Neural progenitor cell (in vitro differentiated cells): ENCODE results near the gene DOCK4. TPM values are rescaled to one million over a fixed set of nuclear protein-coding genes. Genes with fewer than 3 reads are reported as not detected.
A peak's percentile ranks its signal among the peaks of the same experiment; 100 is the strongest.

Experiments
- DNase-seq: peaks from one replicate; pipeline ENCODE4 v3.0.0-alpha.2; 2016; ENCODE audit warnings: low spot score
- H2AFZ ChIP-seq: fragments of 200-600 bp; sonication (generic); replicated peaks from 2 replicates; pipeline ENCODE4 v1.6.1; 2016; ENCODE audit warnings: antibody characterized with exemption
- H3F3A ChIP-seq: fragments of 200-600 bp; sonication (generic); 2 replicates; pipeline ENCODE4 v1.6.1; 2016; ENCODE audit warnings: antibody characterized with exemption, low read depth
- H3K27ac ChIP-seq: fragments of 200-600 bp; sonication (generic); 2 replicates; pipeline ENCODE4 v1.5.1; 2016; ENCODE audit warnings: mild to moderate bottlenecking
- H3K27me3 ChIP-seq: fragments of 200-600 bp; sonication (generic); 2 replicates; pipeline ENCODE4 v1.6.1; 2016; ENCODE audit warnings: mild to moderate bottlenecking, moderate library complexity
- H3K36me3 ChIP-seq: fragments of 200-600 bp; sonication (generic); 2 replicates; pipeline ENCODE4 v1.5.1; 2016
- H3K4me1 ChIP-seq: fragments of 200-600 bp; sonication (generic); 2 replicates; pipeline ENCODE4 v1.6.1; 2016; ENCODE audit warnings: mixed run types
- H3K4me2 ChIP-seq: fragments of 200-600 bp; sonication (generic); 2 replicates; pipeline ENCODE4 v1.6.1; 2016
- H3K4me3 ChIP-seq: fragments of 200-600 bp; sonication (generic); 2 replicates; pipeline ENCODE4 v1.5.1; 2016
- H3K79me2 ChIP-seq: fragments of 200-600 bp; sonication (generic); 2 replicates; pipeline ENCODE4 v1.6.1; 2016; ENCODE audit warnings: low read depth
- H3K9ac ChIP-seq: fragments of 200-600 bp; sonication (generic); 2 replicates; pipeline ENCODE4 v1.6.1; 2016
- H3K9me3 ChIP-seq: fragments of 200-600 bp; sonication (generic); 2 replicates; pipeline ENCODE4 v1.5.1; 2016; ENCODE audit warnings: low read depth
- H4K20me1 ChIP-seq: fragments of 200-600 bp; sonication (generic); 2 replicates; pipeline ENCODE4 v1.6.1; 2016; ENCODE audit warnings: low read depth
- H3K27ac Mint-ChIP-seq: 3 replicates; pipeline ENCODE4 v1.8.0; 2021; ENCODE audit warnings: mixed read lengths
- H3K27me3 Mint-ChIP-seq: 2 replicates; pipeline ENCODE4 v1.8.0; 2022; ENCODE audit warnings: low read depth, mild to moderate bottlenecking, inconsistent platforms, moderate library complexity, mixed read lengths; ENCODE audit not compliant: insufficient read depth
- H3K36me3 Mint-ChIP-seq: 3 replicates; pipeline ENCODE4 v1.8.0; 2021; ENCODE audit warnings: mixed read lengths
- H3K4me1 Mint-ChIP-seq: 3 replicates; pipeline ENCODE4 v1.8.0; 2021; ENCODE audit warnings: mixed read lengths
- H3K4me3 Mint-ChIP-seq: 3 replicates; pipeline ENCODE4 v1.8.0; 2021; ENCODE audit warnings: mild to moderate bottlenecking, moderate library complexity, mixed read lengths
- H3K9me3 Mint-ChIP-seq: 3 replicates; pipeline ENCODE4 v1.8.0; 2020; ENCODE audit warnings: mixed read lengths
- CTCF ChIP-seq: fragments of 200-600 bp; sonication (generic); IDR thresholded peaks from 2 replicates; pipeline ENCODE4 v1.5.1; 2017; ENCODE audit warnings: antibody characterized with exemption, mild to moderate bottlenecking
- EZH2 ChIP-seq: fragments of 200-600 bp; sonication (generic); IDR thresholded peaks from 2 replicates; pipeline ENCODE4 v1.6.1; 2017; ENCODE audit warnings: antibody characterized with exemption, mild to moderate bottlenecking, moderate library complexity
- EZH2phosphoT487 ChIP-seq: fragments of 200-600 bp; sonication (generic); IDR thresholded peaks from 2 replicates; pipeline ENCODE4 v1.6.1; 2017; ENCODE audit warnings: antibody characterized with exemption
- total RNA-seq: library from RNA; depleted of rRNA; stranded (reverse); fragments of >200 nt; gene quantifications from 2 replicates; pipeline ENCODE4 v1.2.3, GENCODE V29; 2015; ENCODE audit warnings: low replicate concordance

Gene DOCK4
- total RNA-seq, 1 donor from 2014 or later = 11.4 TPM

- H3K27ac Mint-ChIP-seq = no peak overlapping the region
Measured at GRCh38 chr7:112202816-112203215, 3.4 kb downstream of the DOCK4 start.

GRCh38 chr7:112201839-112202238, 4.4 kb downstream of the DOCK4 start:
- H3K4me1 Mint-ChIP-seq = peaks cover 20% of the 10 kb centered on the region
- Histone ChIP-seq H3K27ac (no peak overlapping the region), H3K9me3 (no peaks in the 10 kb centered on the region), H3K79me2 (peaks cover 35% of the 10 kb centered on the region), H3K4me3 (no peak overlapping the region), H2AFZ (no peak overlapping the region), H3K4me1 (peaks cover 15% of the 10 kb centered on the region), H3K9ac (no peak overlapping the region), H3K4me2 (no peak overlapping the region), H3K36me3 (no peaks in the 10 kb centered on the region), H4K20me1 (peaks cover 7% of the 10 kb centered on the region), H3K27me3 (peaks cover 8% of the 10 kb centered on the region), H3F3A (peaks cover 19% of the 10 kb centered on the region)
- H3K27ac Mint-ChIP-seq = no peak overlapping the region
- no peak for DNase-seq
- H3K36me3 Mint-ChIP-seq = no peaks in the 10 kb centered on the region
- TF ChIP-seq EZH2 (no peak), EZH2phosphoT487 (no peak), CTCF (no peak)
- H3K9me3 Mint-ChIP-seq = no peaks in the 10 kb centered on the region
- H3K27me3 Mint-ChIP-seq = peaks cover 4% of the 10 kb centered on the region
- no peak overlapping the region for H3K4me3 Mint-ChIP-seq

More at GRCh38 chr7:112202816-112203215, 3.4 kb downstream of the DOCK4 start:
- H3K36me3 ChIP-seq = no peaks in the 10 kb centered on the region
- no peak overlapping the region for H3K4me3 ChIP-seq
- peaks cover 29% of the 10 kb centered on the region for H3K4me1 Mint-ChIP-seq
- H3K27me3 Mint-ChIP-seq = peaks cover 4% of the 10 kb centered on the region
- TF ChIP-seq EZH2phosphoT487 = no peak
- no peak for TF ChIP-seq EZH2
- no peak for TF ChIP-seq CTCF
- no peaks in the 10 kb centered on the region for H3K36me3 Mint-ChIP-seq
- H3K4me1 ChIP-seq = peaks cover 15% of the 10 kb centered on the region
- no peak overlapping the region for H3K27ac ChIP-seq
- peaks cover 8% of the 10 kb centered on the region for H3K27me3 ChIP-seq
- no peak for DNase-seq
- peaks cover 19% of the 10 kb centered on the region for H3F3A ChIP-seq
- H4K20me1 ChIP-seq = peaks cover 7% of the 10 kb centered on the region
- peak overlapping the region; percentile 39 for H3K4me3 Mint-ChIP-seq
- peaks cover 45% of the 10 kb centered on the region for H3K79me2 ChIP-seq
- H3K4me2 ChIP-seq = no peak overlapping the region
- H3K9me3 ChIP-seq = no peaks in the 10 kb centered on the region
- no peak overlapping the region for H2AFZ ChIP-seq
- no peaks in the 10 kb centered on the region for H3K9me3 Mint-ChIP-seq
- no peak overlapping the region for H3K9ac ChIP-seq

GRCh38 chr7:112201411-112201810, 4.8 kb downstream of the DOCK4 start:
- peaks cover 34% of the 10 kb centered on the region for H3K79me2 ChIP-seq
- no peak overlapping the region for H3K27ac Mint-ChIP-seq
- DNase-seq = no peak

More at GRCh38 chr7:112201411-112201810, 4.8 kb downstream of the DOCK4 start:
- Mint-ChIP-seq H3K4me3 (no peak overlapping the region), H3K4me1 (peaks cover 20% of the 10 kb centered on the region), H3K27me3 (peaks cover 3% of the 10 kb centered on the region), H3K36me3 (no peaks in the 10 kb centered on the region), H3K9me3 (no peaks in the 10 kb centered on the region)
- Histone ChIP-seq H3K9ac (no peak overlapping the region), H3K27me3 (peaks cover 8% of the 10 kb centered on the region), H3K4me3 (no peak overlapping the region), H3K27ac (no peak overlapping the region), H3K9me3 (no peaks in the 10 kb centered on the region), H3K4me2 (no peak overlapping the region), H2AFZ (no peak overlapping the region), H3K4me1 (peaks cover 15% of the 10 kb centered on the region), H4K20me1 (peaks cover 7% of the 10 kb centered on the region), H3K36me3 (no peaks in the 10 kb centered on the region), H3F3A (peaks cover 19% of the 10 kb centered on the region)
- TF ChIP-seq EZH2phosphoT487 = no peak
- TF ChIP-seq EZH2 = no peak
- TF ChIP-seq CTCF = no peak
